HFFc6 (cell line): Measurements from ENCODE around the gene SBDS. TPM values are rescaled to one million over a fixed set of nuclear protein-coding genes. Genes with fewer than 3 reads are reported as not detected.
"Not testable (repeated sequence)": the region's sequence is repeated elsewhere in the genome, so short reads cannot be mapped to it uniquely, and the experiment has no call there.

Experiments
- DNase-seq: peaks from one replicate; pipeline ENCODE4 v3.0.0-alpha.2; 2018
- H3K27ac Mint-ChIP-seq: 2 replicates; pipeline ENCODE4 v1.8.0; 2020; ENCODE audit warnings: mild to moderate bottlenecking, mixed read lengths
- H3K27me3 Mint-ChIP-seq: 2 replicates; pipeline ENCODE4 v1.8.0; 2021; ENCODE audit warnings: mild to moderate bottlenecking, moderate library complexity, mixed read lengths; ENCODE audit not compliant: insufficient read depth
- H3K36me3 Mint-ChIP-seq: 2 replicates; pipeline ENCODE4 v1.8.0; 2021; ENCODE audit warnings: low read depth, mixed read lengths
- H3K4me1 Mint-ChIP-seq: 2 replicates; pipeline ENCODE4 v1.8.0; 2020; ENCODE audit warnings: low read depth, mixed read lengths
- H3K4me3 Mint-ChIP-seq: 2 replicates; pipeline ENCODE4 v1.8.0; 2020; ENCODE audit warnings: mild to moderate bottlenecking, moderate library complexity, mixed read lengths
- H3K9me3 Mint-ChIP-seq: 2 replicates; pipeline ENCODE4 v1.8.0; 2020; ENCODE audit warnings: mild to moderate bottlenecking, mixed read lengths
- total RNA-seq, 6 experiments: library from RNA; stranded (reverse); fragmentation: NEBNext Ultra II Directional; extraction: Animal tissue kit (Norgen Biotek cat#: 25700); gene quantifications; 2 replicates in 1 of 6; 3 replicates in 5 of 6; pipeline ENCODE4 v1.2.3, GENCODE V29; 2021
- TF ChIP-seq, protein P1 (sequence below): fragments of 200-600 bp; sonication (generic); IDR thresholded peaks from 2 replicates; pipeline ENCODE4 v1.5.0; 2021; ENCODE audit warnings: antibody characterized with exemption, mild to moderate bottlenecking

The SBDS gene
- total RNA-seq, 6 experiments from 2014 or later: 164 to 212 (median 168) TPM

DNA sequence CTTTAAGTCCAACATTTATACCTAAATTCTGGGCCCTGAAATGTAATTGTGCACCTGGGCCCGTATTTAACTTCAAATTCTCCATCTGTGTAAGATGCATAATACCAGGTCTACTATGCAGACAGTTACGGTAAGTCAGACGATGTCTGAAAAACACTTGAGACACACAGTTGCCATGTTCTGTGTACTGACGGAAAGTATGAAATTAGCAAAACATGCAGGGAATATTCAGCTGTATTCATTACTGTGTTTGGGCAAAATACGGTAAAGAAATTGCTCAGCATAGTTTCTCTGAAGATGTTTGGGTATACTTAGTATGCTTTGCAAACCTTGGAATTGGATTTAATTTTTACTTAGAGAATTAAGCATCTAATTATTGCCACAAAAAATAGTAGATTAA is 17.1 kb downstream of the SBDS start:
- not testable (repeated sequence) for H3K4me3 Mint-ChIP-seq, H3K27ac Mint-ChIP-seq, H3K27me3 Mint-ChIP-seq, H3K4me1 Mint-ChIP-seq, DNase-seq
- Mint-ChIP-seq H3K36me3 (peaks cover 15% of the 10 kb centered on the region), H3K9me3 (peaks cover 11% of the 10 kb centered on the region)

DNA sequence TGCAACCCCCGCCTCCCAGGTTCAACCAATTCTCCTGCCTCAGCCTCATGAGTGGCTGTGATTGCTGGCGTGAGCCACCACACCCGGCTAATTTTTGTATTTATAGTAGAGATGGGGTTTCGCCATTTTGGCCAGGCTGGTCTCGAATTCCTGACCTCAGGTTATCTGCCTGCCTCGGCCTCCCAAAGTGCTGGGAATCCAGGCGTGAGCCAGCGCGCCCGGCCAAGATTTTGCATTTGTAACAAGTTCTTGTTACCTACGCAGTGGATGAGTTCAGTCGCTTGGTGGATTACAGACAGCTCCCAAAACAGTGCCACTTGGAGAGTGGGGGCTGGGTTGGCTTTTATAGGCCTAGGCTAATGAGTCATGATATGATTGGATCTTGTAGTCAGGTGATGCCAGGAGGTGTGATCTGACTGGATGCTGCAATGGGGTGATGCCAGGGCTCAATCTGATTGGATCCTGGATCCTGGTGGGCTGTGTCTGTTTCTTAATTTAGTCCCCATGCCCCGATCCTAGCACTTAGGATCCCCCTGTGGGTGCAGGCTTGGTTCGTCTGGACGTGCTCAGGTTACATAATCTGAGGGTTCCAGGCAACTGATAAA is 20.3 kb downstream of the SBDS start:
- H3K27ac Mint-ChIP-seq: no peak overlapping the region
- DNase-seq: no peak
- H3K36me3 Mint-ChIP-seq: peaks cover 4% of the 10 kb centered on the region
- H3K4me1 Mint-ChIP-seq: peaks cover 5% of the 10 kb centered on the region; the same call in 1 of the 2 replicates
- peaks cover 5% of the 10 kb centered on the region for H3K9me3 Mint-ChIP-seq
- peaks cover 1% of the 10 kb centered on the region; the same call in 1 of the 2 replicates for H3K27me3 Mint-ChIP-seq
- H3K4me3 Mint-ChIP-seq: no peak overlapping the region
- TF ChIP-seq, protein P1, sequence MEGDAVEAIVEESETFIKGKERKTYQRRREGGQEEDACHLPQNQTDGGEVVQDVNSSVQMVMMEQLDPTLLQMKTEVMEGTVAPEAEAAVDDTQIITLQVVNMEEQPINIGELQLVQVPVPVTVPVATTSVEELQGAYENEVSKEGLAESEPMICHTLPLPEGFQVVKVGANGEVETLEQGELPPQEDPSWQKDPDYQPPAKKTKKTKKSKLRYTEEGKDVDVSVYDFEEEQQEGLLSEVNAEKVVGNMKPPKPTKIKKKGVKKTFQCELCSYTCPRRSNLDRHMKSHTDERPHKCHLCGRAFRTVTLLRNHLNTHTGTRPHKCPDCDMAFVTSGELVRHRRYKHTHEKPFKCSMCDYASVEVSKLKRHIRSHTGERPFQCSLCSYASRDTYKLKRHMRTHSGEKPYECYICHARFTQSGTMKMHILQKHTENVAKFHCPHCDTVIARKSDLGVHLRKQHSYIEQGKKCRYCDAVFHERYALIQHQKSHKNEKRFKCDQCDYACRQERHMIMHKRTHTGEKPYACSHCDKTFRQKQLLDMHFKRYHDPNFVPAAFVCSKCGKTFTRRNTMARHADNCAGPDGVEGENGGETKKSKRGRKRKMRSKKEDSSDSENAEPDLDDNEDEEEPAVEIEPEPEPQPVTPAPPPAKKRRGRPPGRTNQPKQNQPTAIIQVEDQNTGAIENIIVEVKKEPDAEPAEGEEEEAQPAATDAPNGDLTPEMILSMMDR: no peak

DNA sequence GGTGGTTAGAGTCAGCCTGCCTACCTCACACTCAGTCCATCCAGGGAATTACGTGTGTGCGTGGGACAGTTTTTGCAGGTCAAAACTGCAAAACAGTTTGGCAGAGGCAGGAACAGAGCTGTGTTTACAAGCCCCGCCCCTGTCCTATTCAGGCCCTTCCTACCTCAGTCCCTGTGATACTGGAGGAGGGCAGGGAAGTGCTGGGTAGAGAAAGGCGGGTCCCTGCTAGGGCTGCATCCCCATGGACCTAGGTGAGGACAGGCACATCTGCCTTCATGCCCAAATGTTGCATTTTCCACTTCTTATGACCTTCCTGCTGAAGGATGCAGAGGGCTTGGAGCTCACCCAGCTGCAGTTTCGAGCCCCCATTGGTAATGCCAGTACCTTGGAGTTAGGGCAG is 25.1 kb downstream of the SBDS start:
- Mint-ChIP-seq H3K27ac (no peak overlapping the region), H3K27me3 (peaks cover 1% of the 10 kb centered on the region; the same call in 1 of the 2 replicates)
- TF ChIP-seq, protein P1: no peak

DNA sequence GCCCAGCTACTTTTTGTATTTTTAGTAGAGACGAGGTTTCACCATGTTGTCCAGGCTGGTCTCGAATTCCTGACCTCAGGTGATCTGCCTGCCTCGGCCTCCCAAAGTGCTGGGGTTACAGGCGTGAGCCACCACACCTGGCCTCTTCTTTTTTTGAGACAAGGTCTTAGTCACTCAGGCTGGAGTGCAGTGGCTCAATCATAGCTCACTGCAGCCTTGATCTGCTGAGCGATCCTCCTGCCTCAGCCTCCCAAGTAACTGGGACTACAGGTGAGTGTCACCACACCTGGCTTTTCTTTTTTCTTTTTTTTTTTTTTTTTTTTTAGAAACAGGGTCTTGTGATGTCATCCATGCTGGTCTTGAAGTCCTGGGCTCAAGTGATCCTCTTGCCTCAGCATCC is 26.4 kb downstream of the SBDS start:
- not testable (repeated sequence) for H3K36me3 Mint-ChIP-seq, DNase-seq, H3K27me3 Mint-ChIP-seq, H3K4me1 Mint-ChIP-seq, H3K27ac Mint-ChIP-seq, H3K9me3 Mint-ChIP-seq, H3K4me3 Mint-ChIP-seq

More for the DNA sequence above, 25.1 kb downstream of the SBDS start:
- Mint-ChIP-seq H3K36me3 (no peaks in the 10 kb centered on the region), H3K4me3 (no peak overlapping the region), H3K9me3 (no peaks in the 10 kb centered on the region), H3K4me1 (no peaks in the 10 kb centered on the region)
- no peak for DNase-seq

DNA sequence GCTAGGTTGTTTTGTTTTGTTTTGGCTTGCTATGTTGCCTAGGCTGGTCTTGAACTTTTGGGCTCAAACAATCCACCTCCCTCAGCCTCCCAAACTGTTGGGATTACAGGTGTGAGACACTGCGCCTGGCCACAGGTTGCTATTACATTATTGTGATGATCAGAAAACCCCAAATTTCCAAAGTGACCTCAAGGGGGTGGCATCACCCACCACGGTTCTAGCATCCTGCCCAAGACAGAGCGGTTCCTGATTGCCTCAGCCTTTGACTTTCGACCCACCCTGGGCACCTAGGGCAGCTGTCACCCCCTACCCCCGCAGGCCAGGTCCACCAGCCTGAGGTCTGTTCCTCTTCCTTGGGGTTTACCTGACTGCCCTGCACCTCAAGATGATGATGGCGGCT is 28.4 kb downstream of the SBDS start:
- H3K27me3 Mint-ChIP-seq: peaks cover 8% of the 10 kb centered on the region
- no peak overlapping the region for H3K27ac Mint-ChIP-seq
- TF ChIP-seq, protein P1: no peak
- H3K36me3 Mint-ChIP-seq: peaks cover 6% of the 10 kb centered on the region; the same call in 1 of the 2 replicates
- peaks cover 10% of the 10 kb centered on the region for H3K4me1 Mint-ChIP-seq
- no peak overlapping the region for H3K4me3 Mint-ChIP-seq
- no peaks in the 10 kb centered on the region for H3K9me3 Mint-ChIP-seq
- no peak for DNase-seq

DNA sequence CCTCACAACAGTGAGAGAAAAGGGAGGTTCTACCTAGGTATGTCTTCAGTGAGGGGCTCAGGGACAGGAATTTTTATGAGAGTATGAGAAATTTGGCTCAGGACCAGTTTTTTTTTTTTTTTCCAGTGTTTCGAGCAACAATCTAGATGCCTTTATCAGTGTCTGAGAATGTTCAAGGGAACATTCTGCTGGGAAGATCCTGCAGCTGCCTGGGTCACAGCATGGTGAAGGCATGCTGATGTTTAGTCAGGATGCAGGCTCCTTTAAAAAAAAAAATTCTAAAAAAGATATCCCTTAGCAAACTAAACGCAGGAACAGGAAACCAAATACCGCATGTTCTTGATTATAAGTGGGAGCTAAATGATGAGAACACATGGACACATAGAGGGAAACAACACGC is 31.0 kb downstream of the SBDS start:
- no peaks in the 10 kb centered on the region for H3K9me3 Mint-ChIP-seq
- DNase-seq: peak; percentile 47
- peak overlapping the region; percentile 69; the same call in 1 of the 2 replicates for H3K27ac Mint-ChIP-seq
- H3K4me1 Mint-ChIP-seq: peaks cover 10% of the 10 kb centered on the region
- peaks cover 6% of the 10 kb centered on the region for H3K27me3 Mint-ChIP-seq
- H3K36me3 Mint-ChIP-seq: peaks cover 17% of the 10 kb centered on the region
- TF ChIP-seq, protein P1: no peak
- H3K4me3 Mint-ChIP-seq: no peak overlapping the region; the same call in 1 of the 2 replicates
